SH-SY5Y (cell line): Measurements from ENCODE around the gene DIRAS2.

Experiments used
- GATA2 ChIP-seq: IDR thresholded peaks from 2 replicates; pipeline ENCODE4 v1.6.1; 2011; ENCODE audit warnings: mild to moderate bottlenecking, low read depth, low read length
- GATA3 ChIP-seq: IDR thresholded peaks from 2 replicates; pipeline ENCODE4 v1.6.1; 2011; ENCODE audit warnings: low read depth, mild to moderate bottlenecking, low read length, moderate library complexity

The DIRAS2 gene

DNA sequence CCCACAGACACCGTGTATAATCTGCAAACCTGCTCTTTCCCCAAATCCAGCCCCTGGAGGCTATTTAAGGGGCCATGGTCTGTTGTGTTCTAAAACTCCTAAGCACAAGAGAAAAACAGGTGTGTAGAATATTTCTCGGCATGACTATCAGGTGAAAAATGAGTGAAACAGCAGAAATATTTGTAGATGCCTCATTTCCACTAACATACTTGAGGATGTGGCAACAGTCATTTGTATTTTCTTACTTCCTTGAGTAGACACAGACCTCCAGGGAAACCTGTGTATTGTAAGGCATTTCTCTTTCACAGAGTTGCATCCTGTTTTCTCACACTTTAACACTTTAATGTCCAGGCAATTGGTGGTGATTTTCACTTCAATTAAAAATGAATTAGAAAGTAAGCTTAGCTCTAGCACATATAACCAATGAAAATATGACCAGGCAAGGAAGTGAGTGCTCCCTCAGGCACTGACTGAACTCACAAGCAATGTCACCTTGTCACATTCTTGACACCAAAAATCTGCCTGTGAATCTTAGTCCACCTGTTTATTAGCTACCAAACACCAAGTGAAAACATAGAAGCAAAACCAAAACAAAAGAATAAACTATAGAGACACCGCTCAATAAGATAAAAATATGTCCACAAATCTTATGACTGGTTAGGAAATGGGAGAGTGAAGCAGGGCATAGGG, 64.4 kb downstream of the DIRAS2 start:
- TF ChIP-seq GATA2 (no peak), GATA3 (no peak)

DNA sequence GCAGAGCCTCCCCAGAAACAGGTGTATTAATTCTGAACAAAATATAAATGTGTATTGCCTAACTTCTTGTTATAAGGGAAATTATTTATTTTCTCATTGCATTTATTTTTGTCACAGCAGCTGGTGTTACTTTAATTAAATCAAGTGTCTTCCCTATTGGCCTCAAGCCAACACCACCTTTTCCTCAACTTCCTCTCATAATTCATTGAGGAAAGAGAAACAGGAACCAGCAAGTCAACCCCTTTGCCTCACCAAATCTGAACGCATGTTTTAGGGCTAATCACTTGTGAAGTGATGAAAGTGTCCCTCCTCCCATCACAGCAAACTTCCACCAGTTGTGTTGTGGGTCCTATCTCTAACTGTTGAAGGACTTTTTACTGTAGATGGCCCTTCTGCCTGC, 73.1 kb downstream of the DIRAS2 start:
- TF ChIP-seq GATA3 (no peak), GATA2 (no peak)

DNA sequence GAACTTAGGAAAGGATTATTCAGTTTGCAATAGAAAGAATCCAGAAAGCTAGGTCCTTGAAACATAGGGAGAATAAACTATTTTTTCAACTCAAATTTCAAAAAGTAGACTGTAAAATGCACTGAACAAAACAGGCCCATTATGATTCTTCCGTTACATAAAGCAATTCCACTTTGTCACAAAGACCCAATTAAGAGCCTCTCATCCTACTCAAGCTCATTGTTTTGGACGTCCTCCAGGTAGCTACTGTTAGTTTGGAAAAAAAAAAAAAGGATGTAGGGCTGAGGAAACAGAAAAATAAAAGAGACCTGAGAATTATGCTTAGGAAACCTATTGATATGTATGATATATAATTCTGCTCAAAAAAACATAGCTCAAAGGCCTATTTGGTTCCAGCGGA, 74.0 kb downstream of the DIRAS2 start:
- TF ChIP-seq GATA3 (no peak), GATA2 (no peak)

DNA sequence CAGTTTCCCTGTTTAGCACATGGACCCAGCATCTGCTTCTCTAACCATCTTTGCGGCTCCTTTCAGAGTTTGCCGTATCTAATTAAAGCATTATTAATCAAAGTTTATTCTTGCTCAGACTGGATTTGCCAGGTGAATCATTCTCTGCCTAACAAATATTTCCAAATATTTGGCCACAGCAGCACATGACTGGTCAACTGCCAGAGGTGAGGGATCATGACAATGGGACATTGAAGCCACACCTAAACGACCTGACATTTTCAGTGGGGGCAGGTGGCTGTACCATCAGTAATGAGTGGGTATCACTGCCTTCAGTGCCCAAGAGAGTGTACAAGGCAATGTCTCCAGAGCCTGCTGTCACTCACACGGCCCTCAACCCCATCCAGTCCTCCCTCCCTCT, 80.4 kb downstream of the DIRAS2 start:
- TF ChIP-seq GATA3, result no peak
- TF ChIP-seq GATA2, result no peak
